ENCODE measurements around the gene LASP1NB.
A peak's percentile ranks its signal among the peaks of the same experiment; 100 is the strongest.

The LASP1NB gene

DNA sequence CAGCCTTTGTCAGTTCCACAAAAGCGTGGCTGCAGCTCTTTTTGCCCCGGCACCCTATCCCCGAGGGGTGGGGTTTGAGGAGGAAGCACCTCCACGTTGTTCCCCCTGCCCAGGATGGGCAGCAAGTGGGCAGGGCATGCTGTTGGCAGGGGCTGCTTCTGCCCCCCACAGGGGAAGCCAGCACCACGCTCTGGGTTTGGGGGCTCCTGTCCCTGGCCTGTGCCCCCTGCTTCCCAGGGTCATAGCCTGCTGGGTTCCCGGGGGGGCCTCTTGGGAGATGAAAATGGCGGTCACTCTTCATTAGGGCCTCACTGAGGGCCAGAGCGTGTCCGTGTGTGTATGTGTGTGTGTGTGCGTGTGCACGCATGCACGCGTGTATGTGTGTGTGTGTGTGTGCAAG is 32.8 kb upstream of the LASP1NB start:
- no peak for TF ChIP-seq POLR2A (IDR thresholded peaks at IDR 0.05)
- TF ChIP-seq, protein P1, sequence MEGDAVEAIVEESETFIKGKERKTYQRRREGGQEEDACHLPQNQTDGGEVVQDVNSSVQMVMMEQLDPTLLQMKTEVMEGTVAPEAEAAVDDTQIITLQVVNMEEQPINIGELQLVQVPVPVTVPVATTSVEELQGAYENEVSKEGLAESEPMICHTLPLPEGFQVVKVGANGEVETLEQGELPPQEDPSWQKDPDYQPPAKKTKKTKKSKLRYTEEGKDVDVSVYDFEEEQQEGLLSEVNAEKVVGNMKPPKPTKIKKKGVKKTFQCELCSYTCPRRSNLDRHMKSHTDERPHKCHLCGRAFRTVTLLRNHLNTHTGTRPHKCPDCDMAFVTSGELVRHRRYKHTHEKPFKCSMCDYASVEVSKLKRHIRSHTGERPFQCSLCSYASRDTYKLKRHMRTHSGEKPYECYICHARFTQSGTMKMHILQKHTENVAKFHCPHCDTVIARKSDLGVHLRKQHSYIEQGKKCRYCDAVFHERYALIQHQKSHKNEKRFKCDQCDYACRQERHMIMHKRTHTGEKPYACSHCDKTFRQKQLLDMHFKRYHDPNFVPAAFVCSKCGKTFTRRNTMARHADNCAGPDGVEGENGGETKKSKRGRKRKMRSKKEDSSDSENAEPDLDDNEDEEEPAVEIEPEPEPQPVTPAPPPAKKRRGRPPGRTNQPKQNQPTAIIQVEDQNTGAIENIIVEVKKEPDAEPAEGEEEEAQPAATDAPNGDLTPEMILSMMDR (IDR thresholded peaks at IDR 0.05), result no peak
- H3K36me3 ChIP-seq, result peaks cover 0 to 87% (median 62%) of the 10 kb centered on the region in 9 donors
- H3K27me3 ChIP-seq, result no peaks in the 10 kb centered on the region
- DNase-seq (no peak), ATAC-seq (no peak)
- H3K4me1 ChIP-seq, result peaks cover 17 to 86% (median 49%) of the 10 kb centered on the region in 12 donors
- no peak overlapping the region for H3K4me3 ChIP-seq
- WGBS, 4 donors, result 85 to 95% (median 87%) methylated on average over 3 to 13 of the region's 13 CpGs
- H3K9me3 ChIP-seq, result no peaks in the 10 kb centered on the region
- H3K27ac ChIP-seq, result peak overlapping the region in 3 of 12 donors; percentile 73 to 85 (median 79)
- intact Hi-C loops (cut with DNase I), result no loop called here

DNA sequence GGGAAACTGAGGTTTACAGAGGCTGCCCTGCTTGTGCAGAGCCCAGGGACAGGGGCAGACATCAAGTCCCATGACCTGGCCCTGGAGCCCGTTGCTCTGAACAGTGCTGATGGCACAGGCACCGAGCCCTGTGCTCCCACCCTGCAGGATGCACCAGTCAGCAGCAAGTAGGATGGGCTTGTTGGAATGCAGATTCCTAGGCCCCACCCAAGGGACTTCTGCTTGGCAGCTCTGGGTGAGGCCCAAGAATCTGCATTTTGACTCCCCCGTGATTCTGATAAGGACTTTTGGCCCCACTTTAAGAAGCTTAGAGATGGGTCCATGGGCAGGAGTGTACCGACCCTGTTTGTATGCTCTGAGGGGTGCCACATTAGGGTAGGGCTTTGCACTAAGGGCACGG is 32.3 kb upstream of the LASP1NB start:
- Histone ChIP-seq H3K4me1 (peaks cover 22 to 91% (median 51%) of the 10 kb centered on the region in 12 donors), H3K36me3 (peaks cover 0 to 83% (median 58%) of the 10 kb centered on the region in 9 donors), H3K27ac (peak overlapping the region in 11 of 12 donors; percentile 38 to 85 (median 72)), H3K4me3 (no peak overlapping the region), H3K9me3 (no peaks in the 10 kb centered on the region), H3K27me3 (no peaks in the 10 kb centered on the region)
- ATAC-seq (no peak), DNase-seq (no peak)
- intact Hi-C loops (cut with DNase I), result no loop called here
- 60 to 72% (median 67%) methylated on average over 4 to 5 of the region's 5 CpGs for WGBS, 4 donors
- TF ChIP-seq, protein P1 (IDR thresholded peaks at IDR 0.05), result no peak
- TF ChIP-seq POLR2A (IDR thresholded peaks at IDR 0.05), result no peak

DNA sequence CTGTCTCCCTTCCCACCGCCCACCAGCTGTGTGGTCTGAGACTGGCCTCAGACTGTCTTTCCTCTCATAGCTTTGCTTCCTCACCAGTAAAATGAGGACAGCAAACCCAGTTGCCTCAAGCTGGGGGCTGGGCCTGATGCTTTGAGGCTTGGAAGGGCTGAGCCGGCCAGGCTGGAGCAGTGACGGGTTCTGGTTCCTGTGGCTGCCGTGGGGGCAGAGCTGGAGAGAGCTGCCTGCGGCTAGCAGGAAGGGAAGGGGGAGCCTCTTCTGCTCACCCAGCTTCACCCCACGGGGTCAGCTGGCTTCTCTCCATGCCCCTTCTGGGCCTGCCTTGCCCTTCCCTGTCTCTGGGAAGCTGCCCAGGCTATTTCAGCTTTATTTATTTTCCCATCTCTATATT is 31.8 kb upstream of the LASP1NB start:
- H3K27me3 ChIP-seq, result no peaks in the 10 kb centered on the region
- H3K36me3 ChIP-seq, result peaks cover 0 to 83% (median 59%) of the 10 kb centered on the region in 9 donors
- H3K4me1 ChIP-seq, result peaks cover 27 to 96% (median 56%) of the 10 kb centered on the region in 12 donors
- intact Hi-C loops (cut with DNase I), result loop anchor here in 1 of 10 donors (2.0 kb wide), 1 partner anchor 13 kb away; no protein-coding TSS in a partner anchor
- H3K4me3 ChIP-seq, result no peak overlapping the region
- H3K27ac ChIP-seq, result peak overlapping the region; percentile 38 to 85 (median 68)
- no peaks in the 10 kb centered on the region for H3K9me3 ChIP-seq
- 29 to 50% (median 41%) methylated on average over 6 of the region's 6 CpGs for WGBS, 4 donors
- ATAC-seq (peak in 3 of 4 donors; percentile 53 to 66 (median 55)), DNase-seq (peak; percentile 59 to 84 (median 71))
- no peak for TF ChIP-seq POLR2A (IDR thresholded peaks at IDR 0.05)
- TF ChIP-seq, protein P1 (IDR thresholded peaks at IDR 0.05), result no peak

DNA sequence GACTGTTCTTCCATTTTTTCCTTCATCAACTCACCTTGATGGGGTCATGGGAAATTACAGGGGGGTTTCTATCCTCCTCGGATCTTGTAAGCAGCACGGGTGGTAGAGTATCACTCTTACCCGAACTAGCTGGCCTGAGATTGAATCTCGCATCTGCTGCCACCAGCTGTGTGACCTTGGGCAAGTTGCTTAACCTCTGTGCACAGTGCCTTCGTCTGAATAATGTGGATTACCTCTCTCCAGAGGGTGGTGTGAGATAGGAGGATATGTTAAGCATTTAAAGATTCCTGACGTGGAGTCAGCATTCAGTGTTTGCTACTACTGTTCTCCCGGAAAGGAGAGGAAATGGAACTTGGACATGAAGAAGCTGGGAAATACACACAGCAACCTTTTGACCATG is 31.1 kb upstream of the LASP1NB start:
- intact Hi-C loops (cut with DNase I), result loop anchor here in 1 of 10 donors (2.0 kb wide), 1 partner anchor 13 kb away; no protein-coding TSS in a partner anchor
- Histone ChIP-seq H3K4me3 (no peak overlapping the region), H3K9me3 (no peaks in the 10 kb centered on the region), H3K27me3 (no peaks in the 10 kb centered on the region), H3K36me3 (peaks cover 0 to 83% (median 60%) of the 10 kb centered on the region in 9 donors), H3K4me1 (peaks cover 28 to 98% (median 62%) of the 10 kb centered on the region in 12 donors), H3K27ac (peak overlapping the region in 11 of 12 donors; percentile 38 to 85 (median 72))
- TF ChIP-seq, protein P1 (IDR thresholded peaks at IDR 0.05), result no peak
- no peak for TF ChIP-seq POLR2A (IDR thresholded peaks at IDR 0.05)
- 32 to 47% (median 46%) methylated on average over 7 of the region's 7 CpGs for WGBS, 4 donors
- ATAC-seq, result no peak
- DNase-seq, result no peak

All from heart left ventricle (tissue), 16 donors.